ENCODE measurements around the gene CWC25.
"Not testable (repeated sequence)": the region's sequence is repeated elsewhere in the genome, so short reads cannot be mapped to it uniquely, and the experiment has no call there.

CWC25 gene

DNA sequence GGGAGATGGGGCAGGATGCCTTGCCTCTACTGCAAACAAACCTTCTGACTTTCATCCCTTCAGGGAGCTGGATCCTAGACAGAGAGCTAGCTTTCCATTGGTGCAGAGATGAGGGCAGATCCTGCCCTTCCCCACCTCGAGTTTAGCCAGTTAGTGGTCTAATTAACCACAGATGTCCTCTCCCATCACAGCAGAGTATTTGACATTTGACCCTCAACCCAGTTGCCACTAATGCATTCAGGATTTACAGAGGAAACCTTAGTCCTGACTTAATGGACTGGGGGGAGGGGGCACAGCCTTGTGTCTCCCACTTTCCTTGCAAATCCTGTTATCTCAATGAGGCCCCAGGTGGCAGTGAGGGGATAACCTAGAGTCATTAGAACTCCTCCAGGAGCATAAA, 35.9 kb downstream of the CWC25 start:
- in situ Hi-C loops (cut with HindIII; ENCODE audit: low pct_unique_long_range_greater_than_20kb, low sequenced_read_pairs) = no loop called here
- no peak for TF ChIP-seq JUND (IDR thresholded peaks at IDR 0.05; ENCODE audit: low read depth)
- no peak for DNase-seq (ENCODE audit: low read depth in 1 of 2, low spot score in 1 of 2)

DNA sequence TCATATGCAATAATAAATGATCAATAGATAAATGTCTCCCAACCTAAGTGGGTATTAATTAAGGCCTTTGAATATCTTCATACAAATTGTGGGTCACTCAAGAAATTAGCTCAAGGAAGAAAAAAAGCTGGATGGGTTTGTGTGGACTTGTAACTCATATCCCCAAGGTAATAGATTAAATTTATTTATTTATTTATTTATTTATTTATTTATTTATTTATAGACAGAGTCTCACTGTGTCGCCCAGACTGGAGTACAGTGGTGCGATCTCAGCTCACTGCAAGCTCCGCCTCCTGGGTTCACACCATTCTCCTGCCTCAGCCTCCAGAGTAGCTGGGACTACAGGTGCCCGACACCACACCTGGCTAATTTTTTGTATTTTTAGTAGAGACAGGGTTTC, 37.1 kb downstream of the CWC25 start:
- DNase-seq (ENCODE audit: low read depth in 1 of 2, low spot score in 1 of 2); in situ Hi-C loops (cut with HindIII; ENCODE audit: low pct_unique_long_range_greater_than_20kb, low sequenced_read_pairs): not testable (repeated sequence)

- DNase-seq (ENCODE audit: low read depth in 1 of 2, low spot score in 1 of 2) = no peak
- TF ChIP-seq JUND (IDR thresholded peaks at IDR 0.05; ENCODE audit: low read depth) = no peak
- in situ Hi-C loops (cut with HindIII; ENCODE audit: low pct_unique_long_range_greater_than_20kb, low sequenced_read_pairs) = no loop called here
Observed at GRCh38 chr17:38786372-38786771, 38.7 kb downstream of the CWC25 start.

DNA sequence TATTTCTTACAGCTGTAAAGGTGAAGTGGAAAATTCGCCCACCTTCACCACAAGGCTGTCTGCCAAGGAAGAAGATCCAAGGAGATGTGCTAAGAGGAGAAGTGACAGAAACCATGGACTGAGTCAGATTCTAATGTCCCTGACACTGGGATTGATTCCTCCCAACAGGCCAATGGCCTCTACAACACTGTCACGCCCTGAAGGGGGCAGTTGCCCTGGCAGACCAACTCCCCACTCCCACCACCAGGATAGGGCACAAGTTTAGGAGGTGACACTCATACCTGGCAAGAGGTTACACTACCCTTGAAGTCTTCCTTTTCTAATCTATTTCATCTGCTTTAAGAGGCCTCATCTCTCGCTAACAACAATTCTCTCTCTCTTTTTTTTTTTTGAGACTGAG, 41.9 kb downstream of the CWC25 start:
- no peak for TF ChIP-seq JUND (IDR thresholded peaks at IDR 0.05; ENCODE audit: low read depth)
- no peak for DNase-seq (ENCODE audit: low read depth in 1 of 2, low spot score in 1 of 2)
- in situ Hi-C loops (cut with HindIII; ENCODE audit: low pct_unique_long_range_greater_than_20kb, low sequenced_read_pairs) = no loop called here

DNA sequence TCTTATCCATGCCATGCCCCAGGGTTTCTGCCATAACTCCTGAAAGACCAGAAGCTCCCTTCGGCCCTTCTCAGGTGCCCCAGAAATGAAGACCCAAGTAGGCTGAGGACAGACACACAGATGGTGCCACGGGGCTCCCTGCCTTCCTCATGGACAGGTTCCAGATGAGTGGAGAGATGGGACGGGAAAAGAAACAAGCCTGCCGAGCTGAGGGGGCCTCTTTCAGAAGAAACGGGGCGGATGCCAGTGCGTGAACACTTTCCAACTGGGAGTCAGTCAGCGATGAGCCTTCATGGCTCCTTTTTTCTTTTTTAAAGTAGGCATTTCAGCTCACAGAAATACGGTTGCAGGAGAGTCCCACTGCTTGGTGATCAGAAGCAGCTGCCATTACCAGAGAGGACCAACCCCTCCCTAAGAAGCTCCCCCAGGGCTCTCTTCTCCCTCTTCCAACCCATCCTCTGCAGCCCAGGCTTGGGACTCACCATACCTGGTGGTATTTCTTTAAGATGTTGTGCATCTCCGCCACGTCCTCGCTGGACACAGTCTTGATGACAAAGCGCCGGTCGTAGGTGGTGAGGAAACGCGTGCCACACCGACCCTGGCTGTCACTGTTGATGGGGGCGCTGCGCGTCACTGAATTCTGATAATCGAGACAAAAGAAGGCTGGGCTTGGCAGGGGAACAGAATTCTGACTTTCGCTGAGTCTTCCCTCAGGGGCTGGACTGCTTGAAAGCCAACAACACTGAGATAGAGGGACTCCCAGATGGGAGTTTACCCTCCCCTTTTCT, 45.0 kb downstream of the CWC25 start:
- no peak for TF ChIP-seq JUND (IDR thresholded peaks at IDR 0.05; ENCODE audit: low read depth)
- in situ Hi-C loops (cut with HindIII; ENCODE audit: low pct_unique_long_range_greater_than_20kb, low sequenced_read_pairs) = no loop called here
- DNase-seq (ENCODE audit: low read depth in 1 of 2, low spot score in 1 of 2) = no peak

- no peak for TF ChIP-seq JUND (IDR thresholded peaks at IDR 0.05; ENCODE audit: low read depth)
- in situ Hi-C loops (cut with HindIII; ENCODE audit: low pct_unique_long_range_greater_than_20kb, low sequenced_read_pairs) = no loop called here
- DNase-seq (ENCODE audit: low read depth in 1 of 2, low spot score in 1 of 2) = no peak
Observed at GRCh38 chr17:38777641-38778250, 47.4 kb downstream of the CWC25 start.

- TF ChIP-seq JUND (IDR thresholded peaks at IDR 0.05; ENCODE audit: low read depth) = no peak
- DNase-seq (ENCODE audit: low read depth in 1 of 2, low spot score in 1 of 2) = no peak
- in situ Hi-C loops (cut with HindIII; ENCODE audit: low pct_unique_long_range_greater_than_20kb, low sequenced_read_pairs) = no loop called here
Observed at GRCh38 chr17:38773258-38773657, 51.9 kb downstream of the CWC25 start.

DNA sequence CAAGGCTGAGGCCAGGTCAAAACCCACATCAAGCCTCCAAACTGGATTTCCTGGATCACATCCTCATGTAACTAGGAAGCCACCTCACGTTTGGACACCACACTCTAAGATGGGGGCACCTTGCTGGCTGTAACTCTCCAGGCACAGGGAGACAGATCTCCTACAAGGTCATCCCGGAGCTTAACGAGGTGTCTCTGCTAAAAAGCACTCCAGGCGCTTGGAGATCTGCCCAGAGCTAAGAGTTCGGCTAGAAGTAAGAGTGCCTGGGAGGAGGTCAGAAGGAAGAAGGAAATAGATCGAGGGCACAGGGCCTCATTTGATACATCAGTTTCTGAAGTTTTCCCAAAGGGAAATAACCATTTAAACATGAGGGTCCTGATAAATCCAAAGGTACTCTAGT, 56.7 kb downstream of the CWC25 start:
- no peak for TF ChIP-seq JUND (IDR thresholded peaks at IDR 0.05; ENCODE audit: low read depth)
- in situ Hi-C loops (cut with HindIII; ENCODE audit: low pct_unique_long_range_greater_than_20kb, low sequenced_read_pairs) = no loop called here
- DNase-seq (ENCODE audit: low read depth in 1 of 2, low spot score in 1 of 2) = no peak

- DNase-seq (ENCODE audit: low read depth in 1 of 2, low spot score in 1 of 2) = no peak
- in situ Hi-C loops (cut with HindIII; ENCODE audit: low pct_unique_long_range_greater_than_20kb, low sequenced_read_pairs) = no loop called here
- TF ChIP-seq JUND (IDR thresholded peaks at IDR 0.05; ENCODE audit: low read depth) = no peak
Observed at GRCh38 chr17:38766341-38766740, 58.8 kb downstream of the CWC25 start.

GRCh38 chr17:38762231-38762630, 62.9 kb downstream of the CWC25 start:
- no peak for DNase-seq (ENCODE audit: low read depth in 1 of 2, low spot score in 1 of 2)
- in situ Hi-C loops (cut with HindIII; ENCODE audit: low pct_unique_long_range_greater_than_20kb, low sequenced_read_pairs) = no loop called here
- no peak for TF ChIP-seq JUND (IDR thresholded peaks at IDR 0.05; ENCODE audit: low read depth)

DNA sequence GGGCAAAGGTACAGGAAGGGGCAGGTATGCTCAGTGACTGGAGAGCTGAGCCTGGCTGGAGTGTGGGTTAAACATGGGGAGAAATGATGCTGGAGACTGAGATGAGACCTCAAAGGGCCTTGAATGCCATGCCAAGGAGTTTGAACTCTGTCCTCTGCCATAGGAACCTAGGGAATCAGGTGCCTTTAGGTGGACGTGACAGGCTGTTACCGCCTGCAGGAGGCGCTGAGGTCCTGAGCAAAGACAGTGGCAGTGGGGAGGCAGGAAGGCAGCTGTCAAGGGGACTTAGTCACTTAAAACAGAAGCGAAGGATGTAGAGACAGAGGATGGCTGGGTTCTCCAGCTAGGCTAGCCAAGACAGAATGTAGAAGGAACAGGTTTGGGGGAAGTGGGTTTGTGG, 63.5 kb downstream of the CWC25 start:
- TF ChIP-seq JUND (IDR thresholded peaks at IDR 0.05; ENCODE audit: low read depth) = no peak
- peak in 1 of 2 experiments; percentile 58 for DNase-seq (ENCODE audit: low read depth in 1 of 2, low spot score in 1 of 2)
- in situ Hi-C loops (cut with HindIII; ENCODE audit: low pct_unique_long_range_greater_than_20kb, low sequenced_read_pairs) = no loop called here

DNA sequence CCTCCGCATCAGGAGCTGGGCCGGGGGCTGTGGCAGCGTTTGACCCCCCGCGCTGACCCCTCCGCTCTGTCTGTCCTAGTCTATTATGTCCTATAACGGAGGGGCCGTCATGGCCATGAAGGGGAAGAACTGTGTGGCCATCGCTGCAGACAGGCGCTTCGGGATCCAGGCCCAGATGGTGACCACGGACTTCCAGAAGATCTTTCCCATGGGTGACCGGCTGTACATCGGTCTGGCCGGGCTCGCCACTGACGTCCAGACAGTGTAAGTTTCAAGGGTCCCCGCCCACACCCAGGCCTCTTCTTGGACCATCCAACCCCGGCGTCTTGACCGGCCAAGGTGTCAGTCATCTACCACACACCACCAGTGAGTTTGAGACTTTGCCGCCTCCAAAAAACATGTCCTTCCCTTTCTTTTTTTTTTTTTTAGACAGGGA, 72.0 kb downstream of the CWC25 start:
- DNase-seq (ENCODE audit: low read depth in 1 of 2, low spot score in 1 of 2) = no peak
- TF ChIP-seq JUND (IDR thresholded peaks at IDR 0.05; ENCODE audit: low read depth) = no peak
- in situ Hi-C loops (cut with HindIII; ENCODE audit: low pct_unique_long_range_greater_than_20kb, low sequenced_read_pairs) = no loop called here

DNA sequence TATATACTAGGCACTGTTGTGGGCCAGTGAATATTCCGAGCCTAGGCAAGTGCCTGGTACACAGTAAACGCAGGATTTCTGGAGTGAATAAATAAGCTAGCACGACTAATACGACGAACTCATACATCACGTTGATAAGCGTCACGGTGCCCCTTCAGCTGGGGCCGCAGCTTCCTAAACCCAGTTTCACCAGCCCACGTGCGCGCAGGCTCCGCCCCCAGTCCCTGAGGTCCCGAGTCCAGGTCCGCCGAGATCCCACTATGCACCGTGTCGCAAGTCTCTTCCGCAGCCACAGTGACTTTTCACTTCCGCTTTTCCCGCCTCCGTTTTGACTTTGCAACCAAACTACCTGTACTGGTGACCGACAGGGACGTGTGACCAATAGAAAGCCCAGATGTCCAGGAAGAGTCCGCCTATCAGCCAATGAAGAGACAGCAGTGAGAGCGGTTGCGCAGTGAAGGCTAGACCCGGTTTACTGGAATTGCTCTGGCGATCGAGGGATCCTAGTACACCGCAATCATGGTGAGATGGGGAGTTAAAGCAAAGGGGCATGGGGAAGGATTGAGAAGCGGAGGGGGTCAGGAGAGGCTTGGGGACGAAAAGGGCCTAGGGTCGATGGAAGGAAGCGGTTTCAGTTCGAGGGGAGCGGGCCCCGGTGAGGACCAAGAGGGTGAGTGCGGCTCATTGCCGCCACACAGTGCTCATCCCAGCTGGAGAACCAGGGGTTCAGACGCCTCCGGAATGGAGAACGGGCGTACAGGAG, 72.6 kb downstream of the CWC25 start, which contains the start of gene PSMB3:
Gene PSMB3 (plus strand): TSS at position 434 of the 763 bp plus-strand sequence. CDS start 86 bp downstream, at position 520.
- in situ Hi-C loops (cut with HindIII; ENCODE audit: low pct_unique_long_range_greater_than_20kb, low sequenced_read_pairs) = no loop called here
- no peak for TF ChIP-seq JUND (IDR thresholded peaks at IDR 0.05; ENCODE audit: low read depth)
- DNase-seq (ENCODE audit: low read depth in 1 of 2, low spot score in 1 of 2) = peak; percentile 99 to 100

All from T47D (cell line).